GM21825 (cell line): ENCODE measurements around the gene CLRN3.

ENCODE experiments used
- ATAC-seq: cut with Tn5 transposase; IDR thresholded peaks from one replicate; pipeline ENCODE4 v1.9.1; 2021; ENCODE audit warnings: mild to moderate bottlenecking, moderate library complexity; ENCODE audit not compliant: unreplicated experiment

The CLRN3 gene

DNA sequence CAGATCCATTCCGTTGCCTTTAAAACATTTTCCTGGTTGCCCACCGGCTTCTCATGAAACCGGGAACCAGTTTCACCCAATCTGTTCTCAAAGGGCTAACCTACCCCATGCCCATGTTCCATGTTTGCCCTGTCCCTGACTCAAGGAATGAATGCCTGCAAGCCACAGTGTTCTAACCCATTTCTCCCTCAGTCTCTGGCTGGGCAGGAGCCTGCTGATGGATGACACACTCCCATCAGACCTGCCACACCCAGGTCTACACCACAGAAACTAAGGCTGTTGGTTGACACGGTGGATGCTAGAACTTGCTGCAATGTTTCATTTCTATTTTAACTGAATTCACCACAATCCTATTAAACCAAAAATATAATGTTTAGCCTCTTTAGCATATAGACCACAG is 15.6 kb downstream of the CLRN3 start:
- no peak for ATAC-seq

DNA sequence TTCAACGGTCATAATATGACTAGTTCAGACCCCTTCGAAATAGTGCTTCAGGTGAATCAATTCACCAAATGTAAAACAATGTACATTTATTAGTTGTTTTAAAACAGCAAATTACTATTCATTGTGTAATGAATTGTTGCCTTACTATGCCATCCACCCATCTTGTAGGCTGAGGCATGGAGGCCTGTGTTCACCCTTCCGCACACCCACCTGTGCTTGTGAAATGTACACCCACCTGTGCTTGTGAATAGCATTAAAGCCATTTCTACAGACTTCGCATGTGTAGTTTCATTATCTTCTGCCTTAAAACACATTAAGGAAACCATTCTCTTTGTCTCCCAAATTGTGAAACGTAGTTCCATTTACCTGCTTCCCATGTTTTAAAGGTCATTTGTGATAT is 16.8 kb downstream of the CLRN3 start:
- ATAC-seq, result no peak

DNA sequence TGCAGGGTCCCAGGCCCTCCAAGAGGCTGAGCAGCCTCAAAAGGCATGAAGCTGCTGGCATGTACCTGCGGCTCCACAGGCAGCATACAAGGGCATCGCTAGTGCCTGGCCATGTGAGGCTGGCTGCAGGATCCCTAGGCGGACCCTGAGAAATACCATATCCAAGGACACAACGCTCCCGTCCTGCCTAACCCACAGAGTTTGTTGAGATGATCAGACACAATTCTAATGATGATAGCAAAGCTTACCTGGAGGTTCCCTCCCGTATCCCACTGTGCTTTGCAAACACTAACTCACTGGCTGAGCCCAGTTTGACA is 17.3 kb downstream of the CLRN3 start:
- ATAC-seq, result no peak

DNA sequence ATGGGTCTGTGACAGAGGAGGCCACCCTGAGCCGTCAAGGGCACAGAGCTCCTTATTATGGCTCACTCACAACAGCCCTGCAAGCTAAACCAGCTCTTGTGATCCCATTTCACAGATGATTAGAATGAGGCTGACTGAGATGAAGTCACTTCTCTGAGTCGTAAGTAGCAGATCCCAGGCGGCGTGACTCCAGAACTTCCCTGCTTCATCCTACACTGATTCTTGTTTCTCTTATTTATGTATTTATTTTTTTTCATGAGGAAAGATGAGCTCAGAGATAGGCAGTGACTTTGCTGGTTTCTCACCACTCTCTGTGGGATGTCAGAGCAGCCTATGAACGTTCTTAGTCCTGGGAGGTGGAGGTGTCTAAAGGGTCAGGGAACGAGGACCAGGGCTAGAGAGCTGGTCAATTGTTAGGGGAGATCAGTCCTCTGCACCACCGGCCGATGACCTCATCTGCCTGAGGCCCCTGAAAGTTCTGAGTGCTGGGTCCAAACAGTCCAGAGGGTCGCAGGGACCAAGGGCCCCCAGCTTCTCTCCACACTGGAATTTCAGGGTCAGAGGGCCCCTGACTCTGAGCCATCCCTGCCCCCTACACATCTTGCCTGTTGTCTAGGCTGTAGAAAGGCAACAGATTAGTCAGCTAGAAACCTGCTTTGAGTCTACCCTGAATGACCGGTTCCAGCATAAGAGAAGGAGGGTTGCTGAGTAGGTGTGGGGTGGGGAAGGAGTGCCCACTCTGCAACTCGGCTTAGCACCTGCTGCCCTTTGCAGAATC is 17.9 kb downstream of the CLRN3 start:
- ATAC-seq, result no peak

DNA sequence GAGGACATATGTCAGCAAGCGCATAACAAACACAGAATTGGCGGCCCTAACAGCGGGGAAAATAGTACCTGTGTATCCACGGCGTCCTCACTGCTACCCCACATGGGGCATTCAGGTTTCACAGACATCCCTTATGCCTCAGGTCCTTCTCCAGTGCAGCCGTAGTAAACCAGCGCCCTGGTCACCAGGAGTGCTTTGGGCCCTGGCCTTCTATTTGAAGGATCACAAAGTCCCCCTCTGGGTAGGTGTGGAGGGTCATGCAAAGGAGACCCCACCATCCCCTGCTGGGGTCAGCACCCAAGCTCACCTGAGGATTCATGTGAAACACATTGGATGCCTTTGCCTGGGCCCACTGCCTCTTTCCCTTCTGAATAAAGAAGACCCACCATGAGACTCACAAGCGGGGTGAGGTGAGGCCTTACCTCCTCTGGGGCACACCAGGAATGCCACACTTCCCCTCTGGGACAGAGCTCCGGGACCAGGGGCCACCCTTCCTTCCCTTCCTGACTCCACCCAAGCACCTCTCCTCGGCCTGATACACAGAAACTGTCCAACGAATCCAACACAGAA is 18.8 kb downstream of the CLRN3 start:
- no peak for ATAC-seq

DNA sequence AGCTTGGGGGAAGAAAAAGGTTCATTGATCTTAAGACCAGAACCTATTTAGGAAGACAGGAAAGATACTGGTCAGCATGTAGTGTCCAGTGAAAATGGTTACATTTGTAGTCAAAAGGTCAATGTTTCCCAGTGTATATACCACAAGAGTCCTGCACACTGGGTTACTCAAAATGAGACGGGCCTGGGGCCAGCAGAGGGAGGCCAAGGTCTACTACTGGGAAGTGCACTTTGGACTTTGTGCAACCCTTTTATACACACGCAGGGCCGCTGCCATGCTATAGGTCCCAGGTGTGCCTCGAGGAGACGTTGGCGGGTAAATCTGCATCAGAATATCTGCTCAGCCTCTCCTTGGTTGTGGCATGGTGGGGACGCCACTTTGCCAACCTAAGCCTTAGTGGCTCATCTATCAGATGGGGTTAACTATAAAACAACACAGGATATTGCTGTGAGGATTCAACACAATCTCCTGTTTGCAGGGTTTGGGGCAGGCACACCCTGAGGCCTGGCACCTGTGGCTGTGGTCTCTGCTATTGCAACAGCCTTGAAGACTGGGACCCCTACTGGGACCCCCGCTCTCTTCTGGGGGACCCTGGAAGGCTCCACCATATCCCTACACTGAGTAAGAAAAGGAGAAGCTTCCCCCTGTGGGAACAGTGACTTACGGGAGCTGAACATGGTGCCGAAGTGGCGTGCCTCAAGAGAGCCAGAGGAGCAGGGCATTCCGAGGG is 19.7 kb downstream of the CLRN3 start:
- no peak for ATAC-seq

DNA sequence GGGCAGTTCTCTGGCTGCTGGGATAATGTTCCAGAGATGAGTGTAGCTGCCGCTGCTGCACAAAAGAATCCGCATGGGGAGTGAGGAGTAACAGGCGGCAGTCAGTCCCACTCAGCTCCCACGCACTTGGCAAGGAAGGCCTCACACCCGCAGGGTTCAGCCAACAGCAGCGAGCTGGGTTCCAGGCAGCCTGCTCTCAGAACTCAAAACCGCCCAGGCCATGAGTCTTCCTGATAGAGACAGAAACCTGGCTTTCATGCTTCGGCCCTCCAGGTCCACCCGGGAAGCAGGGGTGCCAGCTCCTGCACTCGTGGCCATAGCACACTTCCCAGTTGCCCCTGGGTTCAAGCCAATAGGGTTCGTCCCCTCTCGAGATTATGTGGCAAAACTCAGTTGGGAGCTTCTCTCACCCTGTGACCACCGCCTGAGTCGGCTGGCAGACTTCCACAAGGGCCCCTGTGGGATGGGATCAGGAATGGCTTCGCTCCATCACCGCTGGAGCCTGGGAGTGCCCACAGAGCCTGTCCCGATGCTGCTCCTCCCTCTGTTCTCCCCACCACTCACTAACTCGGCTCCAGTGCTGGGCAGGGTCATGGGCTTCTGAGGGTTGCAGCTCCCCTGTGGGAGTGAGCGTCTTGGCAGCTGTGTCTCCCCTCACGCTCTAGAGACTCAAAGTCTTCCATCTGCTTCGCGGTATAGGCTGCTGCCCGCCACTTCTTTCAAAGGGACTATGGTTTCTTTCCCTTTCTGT is 20.6 kb downstream of the CLRN3 start:
- ATAC-seq, result no peak

DNA sequence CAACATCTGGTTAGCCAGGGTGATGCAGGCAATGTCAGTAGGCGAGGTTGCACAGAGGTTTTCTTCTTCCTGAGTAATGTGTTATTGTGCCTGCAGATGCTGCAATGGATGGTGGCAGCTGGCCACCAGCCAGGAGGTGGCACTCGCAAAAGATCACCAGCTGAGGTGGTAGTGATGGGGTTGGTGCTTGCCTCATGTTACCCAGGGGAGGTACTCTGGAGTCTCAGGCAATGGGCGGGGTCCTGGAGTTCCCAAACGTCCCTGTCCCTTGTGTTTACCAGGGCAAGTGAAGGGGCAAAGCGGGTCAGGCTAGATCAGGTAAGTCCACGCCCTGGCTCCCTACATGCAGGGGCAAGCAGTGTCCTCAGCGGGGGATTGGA is 21.1 kb downstream of the CLRN3 start:
- no peak for ATAC-seq

DNA sequence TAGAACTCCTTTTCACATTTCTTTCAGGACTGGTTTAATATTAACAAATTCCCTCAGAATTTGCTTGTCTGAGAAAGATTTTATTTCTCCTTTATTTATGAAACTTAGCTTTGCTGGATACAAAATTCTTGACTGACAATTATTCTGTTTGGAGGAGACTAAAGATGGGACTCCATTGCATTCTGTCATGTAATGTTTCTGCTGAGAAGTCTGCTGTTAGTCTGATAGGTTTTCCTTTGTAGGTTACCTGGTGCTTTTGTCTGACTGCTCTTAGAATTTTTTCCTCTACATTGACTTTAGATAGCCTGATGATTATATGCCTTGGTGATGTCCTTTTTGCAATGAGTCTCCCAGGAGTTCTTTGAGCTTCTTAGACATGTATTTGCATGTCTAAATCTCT is 23.4 kb downstream of the CLRN3 start:
- ATAC-seq, result no peak

DNA sequence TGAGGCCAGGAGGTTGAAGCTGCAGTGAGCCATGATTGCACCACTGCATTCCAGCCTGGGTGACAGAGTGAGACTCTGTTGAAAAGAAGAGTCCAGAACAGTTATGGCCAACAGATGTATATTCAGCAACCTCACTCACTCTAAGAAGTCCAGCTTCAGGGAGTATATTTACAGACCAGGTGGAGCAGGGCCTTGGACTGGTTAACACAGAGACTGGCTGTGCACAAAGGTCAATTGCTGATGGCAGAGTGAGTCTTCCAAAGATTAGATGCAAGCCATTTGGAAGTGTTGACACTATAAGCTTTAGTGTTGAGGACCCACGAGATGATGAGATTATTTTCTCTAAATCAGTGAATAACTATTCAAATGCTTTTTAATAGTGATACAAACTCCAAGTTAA is 24.9 kb downstream of the CLRN3 start:
- ATAC-seq, result no peak

DNA sequence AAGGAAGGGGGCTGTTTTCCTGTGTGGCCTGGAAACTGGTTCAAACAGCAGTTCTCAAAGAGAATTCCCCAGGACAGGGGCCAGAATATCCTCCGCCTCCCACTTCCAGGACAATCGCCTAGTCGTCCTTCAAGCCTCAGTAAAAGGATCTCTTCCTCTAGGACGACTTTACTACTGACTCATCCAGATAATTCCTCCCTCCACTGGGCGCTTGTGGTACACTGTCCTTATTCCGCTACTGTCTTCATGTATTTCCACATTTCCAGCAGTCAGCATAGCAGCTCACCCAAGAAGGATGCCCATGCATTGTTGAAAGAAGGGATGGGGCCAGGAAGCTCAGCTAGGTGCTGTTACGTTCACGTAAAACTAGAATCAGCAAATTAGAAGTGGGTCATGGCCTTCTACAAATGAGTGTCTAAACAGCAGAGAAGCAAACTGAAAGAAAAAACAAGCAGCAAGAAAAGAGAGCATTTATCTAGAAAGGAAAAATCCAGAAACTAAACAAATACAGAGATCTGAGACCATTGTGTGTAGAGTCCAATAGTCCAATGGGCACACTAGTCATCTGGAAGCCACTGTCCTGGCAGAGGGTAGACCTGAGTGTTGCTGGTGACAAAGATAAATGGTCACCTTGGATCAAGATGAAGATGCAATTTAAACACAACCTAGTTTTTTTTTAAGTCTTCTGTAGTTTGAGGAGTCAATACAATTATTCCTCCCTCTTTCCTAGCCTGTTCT is 26.3 kb downstream of the CLRN3 start:
- ATAC-seq, result no peak

DNA sequence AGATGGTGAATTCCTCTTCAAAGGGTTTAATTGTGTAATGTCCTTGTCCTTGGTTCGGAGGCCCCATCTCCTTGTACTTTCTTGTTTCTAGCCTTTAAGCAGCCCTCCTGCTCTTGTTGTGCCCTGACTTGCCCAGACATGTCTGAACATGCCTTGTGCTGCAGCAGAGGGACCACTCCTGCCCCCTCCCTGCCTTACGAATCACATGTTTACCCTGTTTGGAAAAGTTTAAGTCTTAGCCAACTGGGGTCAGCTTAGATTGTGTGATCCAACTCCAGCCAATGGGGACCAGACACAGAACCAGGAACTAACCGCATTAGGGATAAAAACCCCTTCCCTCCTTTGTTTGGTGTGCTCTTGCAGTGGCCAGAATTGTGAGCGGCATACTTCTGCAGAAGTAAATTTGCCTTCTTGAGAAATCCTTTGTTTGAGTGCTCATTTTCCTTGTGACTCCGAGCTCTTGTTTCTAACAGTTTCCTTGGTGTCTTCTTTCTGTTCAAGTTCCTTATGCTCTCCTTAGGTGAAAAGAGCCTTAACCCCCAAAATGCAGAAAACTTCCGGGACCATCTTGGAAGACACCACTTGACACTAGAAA is 29.4 kb downstream of the CLRN3 start:
- ATAC-seq, result no peak

DNA sequence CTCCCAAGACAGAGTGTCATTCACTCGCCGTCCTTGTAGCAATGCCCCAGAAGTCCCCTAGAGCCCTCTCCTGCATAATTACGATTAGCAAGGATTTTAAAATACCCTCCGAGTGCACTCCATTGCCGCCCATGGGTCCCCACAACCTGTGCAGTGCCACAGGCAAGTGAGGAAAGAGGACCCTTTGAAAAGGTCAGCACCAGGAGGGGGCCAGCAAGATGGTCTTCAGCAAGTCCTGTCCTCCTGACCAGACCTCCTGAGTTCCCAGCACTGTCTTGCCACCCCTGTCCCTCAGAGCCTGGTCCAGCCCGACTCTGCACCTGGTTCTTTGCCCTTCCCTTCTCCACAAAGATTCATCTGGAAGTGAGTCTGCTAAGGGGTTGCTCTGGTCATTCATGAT is 32.1 kb downstream of the CLRN3 start:
- ATAC-seq, result no peak

DNA sequence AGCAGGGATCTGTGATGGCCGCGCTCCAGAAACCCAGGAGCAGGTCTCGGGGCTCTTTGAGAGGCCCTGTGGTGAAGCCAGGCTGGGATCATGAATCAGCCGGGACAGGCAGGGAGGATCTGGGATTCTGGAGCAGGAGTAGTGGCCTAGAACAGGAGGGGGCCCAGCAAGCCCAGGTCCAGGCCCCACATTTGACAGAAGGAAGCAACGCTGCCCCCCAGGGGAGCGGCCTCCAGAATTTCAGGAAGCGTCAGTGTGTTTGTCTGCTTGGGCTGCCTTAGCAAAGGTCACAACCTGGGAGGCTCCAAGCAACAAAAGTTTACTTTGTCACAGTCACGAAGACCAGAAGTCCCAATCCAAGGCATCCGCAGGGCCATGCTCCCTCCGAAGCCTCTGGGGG is 36.8 kb downstream of the CLRN3 start:
- ATAC-seq, result no peak

DNA sequence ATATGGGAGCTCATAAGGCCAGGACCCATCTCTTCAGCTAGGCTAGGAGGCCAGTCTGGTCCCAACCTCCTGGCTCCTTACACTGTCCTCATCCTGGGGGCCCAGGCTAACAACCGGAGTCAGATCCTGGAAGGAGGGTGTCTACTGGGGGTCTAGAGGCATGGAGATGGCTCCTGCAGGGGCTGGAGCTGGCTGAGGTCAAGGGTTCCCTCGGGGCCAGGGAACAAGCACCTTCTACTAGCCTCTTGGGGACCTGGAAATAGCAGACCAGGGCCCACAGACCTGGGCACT is 37.2 kb downstream of the CLRN3 start:
- ATAC-seq, result no peak

DNA sequence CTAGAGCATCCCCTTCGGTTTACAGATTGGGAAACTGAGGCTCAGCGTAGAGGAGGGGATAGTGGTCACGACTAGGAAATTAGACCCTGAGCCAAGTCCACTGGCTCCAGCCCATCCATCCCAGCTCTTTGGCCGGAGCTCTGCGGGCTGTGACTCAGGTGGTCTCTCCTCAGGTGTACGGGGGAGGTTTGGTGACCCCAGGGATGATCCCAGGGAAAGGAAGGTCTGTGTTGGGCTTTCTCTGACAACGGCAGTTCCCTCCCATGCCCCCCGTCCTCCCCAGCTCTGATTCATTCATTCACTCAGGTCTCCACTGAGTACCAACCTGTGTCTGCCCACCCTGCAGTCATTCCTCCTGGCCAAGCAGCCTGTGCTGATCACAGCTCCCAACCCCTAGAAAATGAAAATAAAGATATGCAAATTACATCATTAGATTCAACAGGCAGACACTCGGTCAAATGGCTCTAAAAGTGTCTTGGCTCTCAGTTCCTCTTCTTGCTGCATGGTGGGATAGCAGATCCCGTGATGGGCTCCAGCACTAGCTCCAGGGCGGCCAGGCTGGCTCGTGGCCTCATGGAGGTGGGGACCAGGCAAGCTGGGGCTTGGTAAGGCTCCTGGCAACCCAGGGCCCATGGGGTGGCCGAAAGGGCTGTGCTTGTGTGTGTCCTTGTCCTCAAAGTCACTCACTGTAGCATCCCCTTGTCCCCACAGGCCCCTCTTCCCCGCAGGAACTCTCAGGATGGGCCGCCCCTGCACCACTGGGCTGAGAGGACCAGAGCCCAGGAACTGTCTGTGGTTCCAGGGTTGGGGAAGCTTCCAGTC is 37.8 kb downstream of the CLRN3 start:
- peak; percentile 55 for ATAC-seq

DNA sequence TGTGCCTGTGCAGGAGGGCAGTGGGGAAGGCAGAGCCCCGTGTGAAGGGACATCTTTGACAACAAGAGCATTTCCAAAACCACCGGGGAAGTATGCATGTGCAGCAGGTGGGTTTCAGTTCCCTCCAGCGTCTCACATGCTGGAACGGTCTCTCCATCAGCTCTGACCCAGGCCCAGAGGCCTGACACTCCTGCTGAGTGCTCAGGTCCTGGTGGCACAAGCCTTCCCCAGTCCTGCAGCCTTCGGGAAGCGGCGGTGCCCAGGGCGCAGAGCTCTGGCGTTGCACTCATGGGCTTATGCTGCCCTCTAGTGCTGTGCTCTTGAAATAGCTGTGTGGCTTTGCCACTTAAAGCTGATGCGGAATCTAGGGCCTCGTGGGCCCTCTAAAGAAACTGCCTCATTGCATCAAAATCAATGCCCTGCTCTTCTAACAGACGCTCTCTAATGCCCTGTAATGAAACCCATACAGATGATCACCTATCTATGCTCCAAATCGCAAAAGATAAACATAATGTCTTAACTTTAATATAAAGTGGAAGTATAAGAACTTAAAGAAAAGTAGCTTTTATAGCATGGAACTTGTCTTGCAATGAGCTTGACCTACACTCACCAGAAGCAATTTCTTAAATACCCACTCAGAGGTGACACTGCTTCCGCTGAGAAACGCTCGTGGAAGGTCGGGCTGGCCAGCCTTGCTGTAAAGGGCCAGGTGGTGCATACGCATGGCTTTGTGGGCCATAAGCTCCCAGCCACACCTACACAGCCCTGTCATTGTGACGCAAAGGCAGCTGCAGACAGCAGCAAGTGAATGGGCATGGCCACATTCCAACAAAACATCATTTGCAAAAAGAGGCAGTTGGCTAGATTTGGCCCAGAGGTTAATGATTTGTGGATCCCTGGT is 38.6 kb downstream of the CLRN3 start:
- peak; percentile 58 for ATAC-seq

DNA sequence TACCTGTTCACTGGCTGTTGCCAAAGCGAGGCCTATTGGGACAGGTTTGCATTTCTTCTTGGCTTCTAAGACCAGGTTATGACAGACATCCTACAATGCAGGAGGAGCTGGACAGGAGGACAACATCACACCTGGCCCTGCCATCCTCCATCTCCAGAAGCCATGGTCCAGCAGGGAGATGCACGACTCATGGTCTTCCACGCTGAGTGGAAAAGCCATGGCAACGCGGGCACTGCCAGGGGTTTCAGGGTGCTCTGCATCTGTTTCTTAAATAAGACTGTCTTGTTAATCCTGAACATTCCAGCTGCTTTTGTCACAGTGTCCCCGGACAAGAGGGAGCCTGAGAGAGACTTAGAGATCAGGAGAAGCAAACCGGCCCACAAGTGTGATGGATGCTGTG is 40.3 kb downstream of the CLRN3 start:
- ATAC-seq, result no peak

DNA sequence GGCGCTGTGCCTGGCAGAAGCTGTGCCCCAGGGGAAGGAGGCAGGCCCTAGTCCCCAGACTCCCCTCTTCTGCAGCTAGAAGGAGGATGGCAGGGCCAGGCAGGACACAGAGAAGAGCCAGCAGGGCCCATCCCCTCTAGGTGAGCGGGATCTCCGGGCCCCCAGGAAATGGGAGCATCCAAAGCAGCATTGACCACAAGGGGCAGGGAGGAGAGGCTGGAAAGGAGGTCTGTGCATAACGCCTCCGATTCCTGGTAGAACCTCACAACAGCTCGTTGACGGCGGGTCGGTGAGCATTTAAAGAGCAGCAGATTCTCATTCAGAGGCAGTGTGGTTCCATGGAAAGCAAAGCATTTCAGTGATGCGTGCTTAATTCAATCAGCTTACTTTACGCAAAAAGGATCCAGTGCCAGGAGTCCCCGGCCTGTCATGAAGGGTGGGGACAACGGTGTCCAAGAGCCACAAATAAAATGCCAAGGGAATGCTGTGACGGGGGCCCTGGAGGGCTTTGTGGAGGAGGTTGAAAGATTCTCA is 41.0 kb downstream of the CLRN3 start:
- ATAC-seq, result no peak
